BJ (cell line): ENCODE measurements around the gene CFAP68. TPM values are rescaled to one million over a fixed set of nuclear protein-coding genes. Genes with fewer than 3 reads are reported as not detected.

Source experiments
- CTCF ChIA-PET: fragments of 350-600 bp; formaldehyde crosslinking; extraction: SDS; loops from one replicate; lab custom pipeline; 2021; ENCODE audit warnings: antibody characterized with exemption, inconsistent platforms; lab: Yijun Ruan, JAX
- POLR2A ChIA-PET: fragments of 300-600 bp; sonication (Branson Sonifier 250); formaldehyde crosslinking; extraction: SDS; loops from one replicate; lab custom pipeline; 2021; ENCODE audit warnings: antibody characterized with exemption; lab: Charles Lee
- DNase-seq: peaks from one replicate; pipeline ENCODE4 v3.0.0-alpha.2; 2011; ENCODE audit warnings: low read depth
- H3K27me3 ChIP-seq: 2 replicates; pipeline ENCODE4 v1.6.0; 2011; ENCODE audit warnings: low read length; ENCODE audit not compliant: control insufficient read depth, insufficient read depth
- H3K36me3 ChIP-seq: 2 replicates; pipeline ENCODE4 v1.5.1; 2011; ENCODE audit warnings: low read length; ENCODE audit not compliant: control insufficient read depth, insufficient read depth
- H3K4me3 ChIP-seq: 2 replicates; pipeline ENCODE4 v1.5.1; 2011; ENCODE audit warnings: low read depth, mild to moderate bottlenecking, control low read depth, low read length
- CTCF ChIP-seq: IDR thresholded peaks from 2 replicates; pipeline ENCODE4 v1.5.1; 2011; ENCODE audit warnings: low read depth, mild to moderate bottlenecking, control low read depth, inconsistent platforms, low read length, moderate library complexity; ENCODE audit not compliant: insufficient read depth
- polyA plus RNA-seq: library from polyadenylated mRNA; depleted of rRNA; stranded (reverse); fragments of >200 nt; gene quantifications from 2 replicates; pipeline ENCODE4 v1.2.3, GENCODE V29; 2011

Gene CFAP68
- polyA plus RNA-seq, 1 experiment: 16.6 TPM

GRCh38 chr11:111841370-111842053, 37.8 kb upstream of the CFAP68 start:
- Histone ChIP-seq H3K27me3 (no peaks in the 10 kb centered on the region), H3K4me3 (no peak overlapping the region), H3K36me3 (0 out of 2 replicates have a peak, but pooled peaks cover 1% of the 10 kb centered on the region)
- POLR2A ChIA-PET: no interaction called here
- peak; percentile 86 for DNase-seq
- CTCF ChIA-PET: interaction anchor here (0.6 to 4.2 kb wide), 26 partner anchors 9 to 386 kb away, joined by 3 to 34 read pairs (median 5); partner anchors contain the start of genes PPP2R1B and SIK2
- TF ChIP-seq CTCF: peak; percentile 76

GRCh38 chr11:111843661-111844060, 35.7 kb upstream of the CFAP68 start:
- POLR2A ChIA-PET: no interaction called here
- no peak for TF ChIP-seq CTCF
- CTCF ChIA-PET: interaction anchor here (0.9 to 4.2 kb wide), 4 partner anchors 67 to 277 kb away, joined by 3 to 34 read pairs (median 16); partner anchors contain the start of gene SIK2

GRCh38 chr11:111845276-111846028, 33.9 kb upstream of the CFAP68 start:
- no peak for TF ChIP-seq CTCF
- CTCF ChIA-PET: interaction anchor here (0.7 to 2.1 kb wide), 9 partner anchors 11 to 391 kb away, joined by 3 to 7 read pairs (median 3); no protein-coding TSS in a partner anchor
- DNase-seq: no peak

More at GRCh38 chr11:111843661-111844060, 35.7 kb upstream of the CFAP68 start:
- DNase-seq: no peak
- Histone ChIP-seq H3K36me3 (no peaks in the 10 kb centered on the region; the same call in 1 of the 2 replicates), H3K27me3 (no peaks in the 10 kb centered on the region), H3K4me3 (no peak overlapping the region)

GRCh38 chr11:111846063-111846462, 33.3 kb upstream of the CFAP68 start:
- TF ChIP-seq CTCF: no peak
- CTCF ChIA-PET: interaction anchor here (0.8 to 2.1 kb wide), 11 partner anchors 11 to 391 kb away, joined by 3 to 7 read pairs (median 4); partner anchors contain the start of gene ALG9
- H3K36me3 ChIP-seq: peaks cover 3% of the 10 kb centered on the region
- H3K27me3 ChIP-seq: no peaks in the 10 kb centered on the region
- POLR2A ChIA-PET: interaction anchor here (0.7 kb wide), 2 partner anchors 11 to 32 kb away, joined by 3 to 5 read pairs; no protein-coding TSS in a partner anchor
- DNase-seq: no peak
- H3K4me3 ChIP-seq: no peak overlapping the region

More at GRCh38 chr11:111845276-111846028, 33.9 kb upstream of the CFAP68 start:
- no peak overlapping the region for H3K4me3 ChIP-seq
- no peaks in the 10 kb centered on the region; the same call in 1 of the 2 replicates for H3K36me3 ChIP-seq
- POLR2A ChIA-PET: interaction anchor here (0.7 kb wide), 2 partner anchors 12 to 33 kb away, joined by 3 to 5 read pairs; no protein-coding TSS in a partner anchor
- H3K27me3 ChIP-seq: no peaks in the 10 kb centered on the region
